SK-N-MC (cell line): Measurements from ENCODE around the gene SYTL3.

Experiments used
- EZH2 ChIP-seq: fragments of 200-600 bp; sonication (generic); IDR thresholded peaks from one replicate; pipeline ENCODE4 v1.6.1; 2017; ENCODE audit warnings: antibody characterized with exemption
- FOXP2 ChIP-seq: optimal IDR thresholded peaks from 2 replicates; pipeline ENCODE3; 2011; ENCODE audit warnings: mild to moderate bottlenecking, moderate library complexity; ENCODE audit not compliant: insufficient read depth; ENCODE audit errors: extremely low read length, control extremely low read depth
- POLR2AphosphoS5 ChIP-seq: IDR thresholded peaks from 2 replicates; pipeline ENCODE4 v1.6.1; 2012; ENCODE audit warnings: mild to moderate bottlenecking, low read depth, low read length, borderline replicate concordance

DNA sequence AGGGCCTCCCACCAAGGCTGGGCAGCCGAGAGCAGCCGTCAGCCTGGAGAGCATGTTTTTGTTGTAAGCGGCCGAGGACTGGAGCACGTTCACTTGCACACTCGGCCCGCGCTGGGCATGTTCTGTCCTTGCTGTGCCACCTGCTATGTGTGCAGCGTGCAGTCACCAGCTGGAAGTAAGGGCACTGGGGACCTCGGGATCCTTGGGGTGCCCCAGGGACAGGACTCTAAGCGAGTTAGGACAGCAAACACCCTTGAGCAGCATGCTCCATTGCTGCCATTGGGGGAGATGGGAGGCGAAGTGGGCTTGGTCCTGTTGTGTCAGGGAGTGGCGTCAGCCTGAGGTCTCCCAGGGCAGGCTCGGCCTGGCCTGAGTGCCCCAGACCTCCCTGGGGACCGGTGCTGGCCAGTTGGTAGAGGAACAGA, 24.0 kb upstream of the SYTL3 start:
- TF ChIP-seq POLR2AphosphoS5 (no peak), EZH2 (no peak), FOXP2 (no peak)
